ENCODE data around the gene IL1B. TPM values are rescaled to one million over a fixed set of nuclear protein-coding genes. Genes with fewer than 3 reads are reported as not detected.

The IL1B gene
- total and polyA plus RNA-seq, 2 donors (not counting 1 experiment from before 2014, with no cell fraction given) = 0.20 to 13.1 TPM

DNA sequence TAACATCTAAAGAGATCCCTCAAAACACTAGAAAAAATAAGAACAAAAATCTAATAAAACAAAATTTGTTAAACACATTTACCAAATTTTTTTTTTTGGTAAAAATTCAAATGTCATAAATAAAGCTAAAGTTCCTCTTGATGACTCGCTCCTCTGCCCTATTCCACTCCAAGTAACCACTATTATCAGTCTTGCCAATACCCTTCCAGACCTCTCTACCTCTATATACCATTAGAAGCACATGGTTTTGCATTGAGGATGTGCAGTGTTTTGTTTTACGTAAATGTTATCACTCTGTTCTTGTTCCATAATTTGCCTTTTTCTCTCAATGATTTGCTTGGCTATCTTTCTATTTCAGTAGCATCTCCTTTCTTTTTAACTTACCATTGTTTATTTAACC lies 10.9 kb downstream of the IL1B start:
- WGBS (ENCODE audit: insufficient coverage) = no CpG with 5 or more reads among the region's 2 CpGs
- ChIA-PET CTCF (no interaction called here), POLR2A (no interaction called here)
- Histone ChIP-seq H3K27me3 (replicated peaks in 1 of 4; ENCODE audit: control extremely low read depth in 1 of 4, control insufficient read depth in 3 of 4, insufficient read depth in 4 of 4, low read length in 3 of 4) (no peaks in the 10 kb centered on the region), H3K9ac (ENCODE audit: low read length) (no peak overlapping the region), H3K27ac (ENCODE audit: low read length in 2 of 2) (no peak overlapping the region), H3K4me3 (ENCODE audit: control extremely low read depth in 1 of 5, extremely low read depth in 1 of 5, insufficient read depth in 1 of 5, low read depth in 2 of 5, low read length in 4 of 5) (no peak overlapping the region), H3K4me1 (ENCODE audit: control insufficient read depth in 2 of 2, insufficient read depth in 2 of 2, low read length in 2 of 2) (no peaks in the 10 kb centered on the region), H4K20me1 (ENCODE audit: control insufficient read depth, insufficient read depth, low read length, poor library complexity, severe bottlenecking) (no peaks in the 10 kb centered on the region), H3K36me3 (replicated peaks in 1 of 2; ENCODE audit: control extremely low read depth in 1 of 2, control insufficient read depth in 1 of 2, extremely low read depth in 1 of 2, insufficient read depth in 2 of 2, low read length in 1 of 2) (no peaks in the 10 kb centered on the region), H2AFZ (ENCODE audit: insufficient read depth, low read depth, low read length, poor library complexity, severe bottlenecking) (no peak overlapping the region), H3K79me2 (ENCODE audit: control insufficient read depth, insufficient read depth, low read length) (no peaks in the 10 kb centered on the region), H3K4me2 (replicated peaks; ENCODE audit: low read depth, low read length, poor library complexity, severe bottlenecking) (no peak overlapping the region), H3K9me3 (ENCODE audit: control extremely low read depth in 1 of 3, control insufficient read depth in 2 of 3, insufficient read depth in 1 of 3, low read length in 2 of 3) (no peaks in the 10 kb centered on the region)
- no peak for ATAC-seq (ENCODE audit: low read depth)
- Mint-ChIP-seq H3K9me3 (ENCODE audit: insufficient read depth) (no peaks in the 10 kb centered on the region), H3K27me3 (peaks cover 6% of the 10 kb centered on the region), H3K27ac (no peak overlapping the region), H3K4me1 (no peaks in the 10 kb centered on the region), H3K4me3 (no peak overlapping the region)
- no peak for DNase-seq
- no peak for TF ChIP-seq EZH2 (IDR thresholded peaks at IDR 0.05; ENCODE audit: borderline replicate concordance, insufficient read depth, low read depth, low read length, poor library complexity, severe bottlenecking)
- TF ChIP-seq, protein P1, sequence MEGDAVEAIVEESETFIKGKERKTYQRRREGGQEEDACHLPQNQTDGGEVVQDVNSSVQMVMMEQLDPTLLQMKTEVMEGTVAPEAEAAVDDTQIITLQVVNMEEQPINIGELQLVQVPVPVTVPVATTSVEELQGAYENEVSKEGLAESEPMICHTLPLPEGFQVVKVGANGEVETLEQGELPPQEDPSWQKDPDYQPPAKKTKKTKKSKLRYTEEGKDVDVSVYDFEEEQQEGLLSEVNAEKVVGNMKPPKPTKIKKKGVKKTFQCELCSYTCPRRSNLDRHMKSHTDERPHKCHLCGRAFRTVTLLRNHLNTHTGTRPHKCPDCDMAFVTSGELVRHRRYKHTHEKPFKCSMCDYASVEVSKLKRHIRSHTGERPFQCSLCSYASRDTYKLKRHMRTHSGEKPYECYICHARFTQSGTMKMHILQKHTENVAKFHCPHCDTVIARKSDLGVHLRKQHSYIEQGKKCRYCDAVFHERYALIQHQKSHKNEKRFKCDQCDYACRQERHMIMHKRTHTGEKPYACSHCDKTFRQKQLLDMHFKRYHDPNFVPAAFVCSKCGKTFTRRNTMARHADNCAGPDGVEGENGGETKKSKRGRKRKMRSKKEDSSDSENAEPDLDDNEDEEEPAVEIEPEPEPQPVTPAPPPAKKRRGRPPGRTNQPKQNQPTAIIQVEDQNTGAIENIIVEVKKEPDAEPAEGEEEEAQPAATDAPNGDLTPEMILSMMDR (IDR thresholded peaks at IDR 0.05) = no peak
- intact Hi-C loops (cut with micrococcal nuclease) = no loop called here

DNA sequence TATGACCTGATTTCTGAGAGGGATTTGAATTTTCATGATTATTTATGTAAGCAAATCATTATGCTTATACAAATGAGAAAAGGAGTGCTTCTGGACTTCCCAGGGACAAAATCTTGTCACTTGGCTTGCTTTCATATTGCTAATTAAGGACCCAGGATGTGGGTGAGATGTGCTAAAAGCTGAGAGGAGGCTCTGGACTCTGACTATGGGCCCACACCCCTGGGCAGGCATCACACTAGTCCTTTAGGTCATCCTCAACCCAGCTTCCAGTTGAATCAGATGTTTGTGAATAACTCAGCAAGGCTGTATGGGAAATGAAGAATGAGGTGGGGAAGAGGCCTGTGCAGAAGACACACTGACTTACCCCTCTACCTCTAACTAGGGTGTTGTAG lies 11.9 kb downstream of the IL1B start:
- H3K9ac ChIP-seq (ENCODE audit: low read length) = no peak overlapping the region
- ChIA-PET POLR2A (no interaction called here), CTCF (no interaction called here)
- Mint-ChIP-seq H3K27ac (no peak overlapping the region), H3K27me3 (peaks cover 6% of the 10 kb centered on the region), H3K9me3 (ENCODE audit: insufficient read depth) (no peaks in the 10 kb centered on the region), H3K4me1 (no peaks in the 10 kb centered on the region), H3K4me3 (no peak overlapping the region)
- H3K4me1 ChIP-seq (ENCODE audit: control insufficient read depth in 2 of 2, insufficient read depth in 2 of 2, low read length in 2 of 2) = no peaks in the 10 kb centered on the region
- H3K36me3 ChIP-seq (replicated peaks in 1 of 2; ENCODE audit: control extremely low read depth in 1 of 2, control insufficient read depth in 1 of 2, extremely low read depth in 1 of 2, insufficient read depth in 2 of 2, low read length in 1 of 2) = no peaks in the 10 kb centered on the region
- no peaks in the 10 kb centered on the region for H3K9me3 ChIP-seq (ENCODE audit: control extremely low read depth in 1 of 3, control insufficient read depth in 2 of 3, insufficient read depth in 1 of 3, low read length in 2 of 3)
- intact Hi-C loops (cut with micrococcal nuclease) = no loop called here
- H3K27ac ChIP-seq (ENCODE audit: low read length in 2 of 2) = no peak overlapping the region
- no peaks in the 10 kb centered on the region for H3K79me2 ChIP-seq (ENCODE audit: control insufficient read depth, insufficient read depth, low read length)
- H2AFZ ChIP-seq (ENCODE audit: insufficient read depth, low read depth, low read length, poor library complexity, severe bottlenecking) = no peak overlapping the region
- H3K4me2 ChIP-seq (replicated peaks; ENCODE audit: low read depth, low read length, poor library complexity, severe bottlenecking) = no peak overlapping the region
- no peaks in the 10 kb centered on the region for H3K27me3 ChIP-seq (replicated peaks in 1 of 4; ENCODE audit: control extremely low read depth in 1 of 4, control insufficient read depth in 3 of 4, insufficient read depth in 4 of 4, low read length in 3 of 4)
- H4K20me1 ChIP-seq (ENCODE audit: control insufficient read depth, insufficient read depth, low read length, poor library complexity, severe bottlenecking) = no peaks in the 10 kb centered on the region
- ATAC-seq (ENCODE audit: low read depth) (no peak), DNase-seq (no peak)
- no peak for TF ChIP-seq EZH2 (IDR thresholded peaks at IDR 0.05; ENCODE audit: borderline replicate concordance, insufficient read depth, low read depth, low read length, poor library complexity, severe bottlenecking)
- no peak overlapping the region for H3K4me3 ChIP-seq (ENCODE audit: control extremely low read depth in 1 of 5, extremely low read depth in 1 of 5, insufficient read depth in 1 of 5, low read depth in 2 of 5, low read length in 4 of 5)
